Astrocyte of the cerebellum (primary cell): ENCODE data around the gene RAPGEF4.

Source experiments
- DNase-seq: peaks from one replicate; pipeline ENCODE4 v3.0.0-alpha.2; 2011; ENCODE audit warnings: low read depth
- H3K4me3 ChIP-seq: 2 replicates; pipeline ENCODE4 v1.5.1; 2011; ENCODE audit warnings: mild to moderate bottlenecking, low read depth, low read length, moderate library complexity
- in situ Hi-C: cut with HindIII; loops from 2 replicates; pipeline ENCODE4 v1.10.0; 2017; ENCODE audit warnings: low sequenced_read_pairs
- TF ChIP-seq, protein P1 (sequence below): IDR thresholded peaks from 2 replicates; pipeline ENCODE4 v1.5.1; 2012; ENCODE audit warnings: low read length, low read depth, moderate library complexity, mild to moderate bottlenecking; ENCODE audit errors: missing control alignments

RAPGEF4 gene

DNA sequence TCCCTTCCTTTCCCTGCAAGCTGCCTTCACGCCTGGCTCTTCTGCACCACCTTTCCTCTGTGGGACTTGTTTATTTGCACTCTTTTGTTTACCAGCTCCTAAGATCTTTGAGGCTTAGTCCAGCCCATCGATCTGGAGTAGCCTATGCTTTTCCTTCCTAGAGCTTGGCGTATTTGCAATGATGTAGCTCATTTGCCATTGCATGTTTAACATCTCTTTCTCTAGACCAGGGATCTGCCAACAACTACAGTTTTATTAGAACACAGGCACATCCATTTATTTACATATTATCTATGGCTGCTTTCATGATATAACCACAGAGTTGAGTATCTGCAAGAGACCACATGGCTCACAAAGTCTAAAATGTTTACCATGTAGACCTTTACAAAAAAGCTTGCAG is 150.4 kb downstream of the RAPGEF4 start:
- in situ Hi-C loops: no loop called here
- no peak overlapping the region for H3K4me3 ChIP-seq
- no peak for DNase-seq
- TF ChIP-seq, protein P1, sequence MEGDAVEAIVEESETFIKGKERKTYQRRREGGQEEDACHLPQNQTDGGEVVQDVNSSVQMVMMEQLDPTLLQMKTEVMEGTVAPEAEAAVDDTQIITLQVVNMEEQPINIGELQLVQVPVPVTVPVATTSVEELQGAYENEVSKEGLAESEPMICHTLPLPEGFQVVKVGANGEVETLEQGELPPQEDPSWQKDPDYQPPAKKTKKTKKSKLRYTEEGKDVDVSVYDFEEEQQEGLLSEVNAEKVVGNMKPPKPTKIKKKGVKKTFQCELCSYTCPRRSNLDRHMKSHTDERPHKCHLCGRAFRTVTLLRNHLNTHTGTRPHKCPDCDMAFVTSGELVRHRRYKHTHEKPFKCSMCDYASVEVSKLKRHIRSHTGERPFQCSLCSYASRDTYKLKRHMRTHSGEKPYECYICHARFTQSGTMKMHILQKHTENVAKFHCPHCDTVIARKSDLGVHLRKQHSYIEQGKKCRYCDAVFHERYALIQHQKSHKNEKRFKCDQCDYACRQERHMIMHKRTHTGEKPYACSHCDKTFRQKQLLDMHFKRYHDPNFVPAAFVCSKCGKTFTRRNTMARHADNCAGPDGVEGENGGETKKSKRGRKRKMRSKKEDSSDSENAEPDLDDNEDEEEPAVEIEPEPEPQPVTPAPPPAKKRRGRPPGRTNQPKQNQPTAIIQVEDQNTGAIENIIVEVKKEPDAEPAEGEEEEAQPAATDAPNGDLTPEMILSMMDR: no peak

GRCh38 chr2:172887280-172887679 is 151.6 kb downstream of the RAPGEF4 start:
- in situ Hi-C loops: no loop called here
- TF ChIP-seq, protein P1: no peak
- no peak overlapping the region for H3K4me3 ChIP-seq
- no peak for DNase-seq

- TF ChIP-seq, protein P1: no peak
- no peak overlapping the region for H3K4me3 ChIP-seq
- in situ Hi-C loops: no loop called here
- DNase-seq: no peak
Observed at GRCh38 chr2:172888714-172889669, 153.3 kb downstream of the RAPGEF4 start.

- TF ChIP-seq, protein P1: no peak
- in situ Hi-C loops: no loop called here
- no peak overlapping the region for H3K4me3 ChIP-seq
- no peak for DNase-seq
Observed at GRCh38 chr2:172889768-172890430, 154.3 kb downstream of the RAPGEF4 start.

GRCh38 chr2:172893111-172893510 is 157.5 kb downstream of the RAPGEF4 start:
- no peak overlapping the region for H3K4me3 ChIP-seq
- in situ Hi-C loops: no loop called here
- TF ChIP-seq, protein P1: no peak
- no peak for DNase-seq

- no peak overlapping the region for H3K4me3 ChIP-seq
- DNase-seq: no peak
- in situ Hi-C loops: no loop called here
- TF ChIP-seq, protein P1: no peak
Observed at GRCh38 chr2:172893671-172894070, 158.0 kb downstream of the RAPGEF4 start.
